ENCODE results near the gene SMURF1.

The SMURF1 gene

GRCh38 chr7:99098286-99098823 lies 45.6 kb downstream of the SMURF1 start:
- no peak for DNase-seq (ENCODE audit: low spot score)

DNA sequence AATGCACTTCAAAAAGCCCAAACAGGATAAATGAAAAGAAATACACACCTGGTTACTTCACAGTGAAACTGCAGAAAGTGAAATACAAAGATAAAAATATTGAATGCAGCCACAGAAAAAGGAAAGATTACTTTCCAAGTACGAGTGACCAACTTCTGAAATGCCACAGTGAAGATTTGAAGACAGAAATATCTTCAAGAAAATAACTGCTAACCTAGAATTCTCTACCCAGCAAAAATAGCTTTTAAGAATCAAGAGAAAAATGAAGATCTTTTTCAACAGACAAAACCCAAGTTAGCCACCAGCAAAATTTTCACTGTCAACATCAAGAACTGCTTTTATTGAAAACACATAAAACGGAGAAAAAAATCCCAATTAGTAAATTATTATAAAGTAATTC lies 46.2 kb downstream of the SMURF1 start:
- DNase-seq (ENCODE audit: low spot score), result no peak

- peak; percentile 15 for DNase-seq (ENCODE audit: low spot score)
These were observed 47.6 kb downstream of the SMURF1 start for GRCh38 chr7:99096124-99096887.

DNA sequence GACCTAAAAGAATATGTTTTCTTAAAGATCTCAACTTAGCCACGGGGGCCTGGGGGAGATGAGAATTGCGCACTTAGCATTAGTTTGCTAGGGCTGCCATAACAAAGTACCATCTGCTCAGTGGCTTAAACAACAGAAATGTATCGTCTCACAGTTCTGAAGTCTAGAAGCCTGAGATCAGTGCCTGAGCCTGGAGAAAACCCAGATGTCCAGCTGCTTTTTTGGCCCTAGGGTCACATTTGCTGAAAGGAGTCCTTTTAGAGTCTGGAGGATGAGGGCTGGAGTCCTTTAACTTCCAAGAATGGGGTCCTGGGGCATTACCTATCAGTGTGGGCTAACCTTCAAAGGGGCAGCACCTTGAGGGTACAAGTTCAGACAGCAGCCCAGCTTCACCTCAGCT lies 48.2 kb downstream of the SMURF1 start:
- DNase-seq (ENCODE audit: low spot score), result peak; percentile 25

- DNase-seq (ENCODE audit: low spot score), result no peak
These were observed 49.5 kb downstream of the SMURF1 start for GRCh38 chr7:99094401-99094800.

GRCh38 chr7:99092064-99092720 lies 51.7 kb downstream of the SMURF1 start:
- DNase-seq (ENCODE audit: low spot score), result no peak

GRCh38 chr7:99090771-99091542 lies 53.0 kb downstream of the SMURF1 start:
- no peak for DNase-seq (ENCODE audit: low spot score)

- no peak for DNase-seq (ENCODE audit: low spot score)
These were observed 53.8 kb downstream of the SMURF1 start for GRCh38 chr7:99089914-99090629.

GRCh38 chr7:99086944-99087343 lies 57.0 kb downstream of the SMURF1 start:
- no peak for DNase-seq (ENCODE audit: low spot score)

GRCh38 chr7:99086532-99086931 lies 57.4 kb downstream of the SMURF1 start:
- DNase-seq (ENCODE audit: low spot score), result no peak

GRCh38 chr7:99083733-99084132 lies 60.2 kb downstream of the SMURF1 start:
- DNase-seq (ENCODE audit: low spot score), result no peak

GRCh38 chr7:99083068-99083651 lies 60.7 kb downstream of the SMURF1 start:
- no peak for DNase-seq (ENCODE audit: low spot score)

GRCh38 chr7:99080679-99081078 lies 63.2 kb downstream of the SMURF1 start:
- DNase-seq (ENCODE audit: low spot score), result no peak

DNA sequence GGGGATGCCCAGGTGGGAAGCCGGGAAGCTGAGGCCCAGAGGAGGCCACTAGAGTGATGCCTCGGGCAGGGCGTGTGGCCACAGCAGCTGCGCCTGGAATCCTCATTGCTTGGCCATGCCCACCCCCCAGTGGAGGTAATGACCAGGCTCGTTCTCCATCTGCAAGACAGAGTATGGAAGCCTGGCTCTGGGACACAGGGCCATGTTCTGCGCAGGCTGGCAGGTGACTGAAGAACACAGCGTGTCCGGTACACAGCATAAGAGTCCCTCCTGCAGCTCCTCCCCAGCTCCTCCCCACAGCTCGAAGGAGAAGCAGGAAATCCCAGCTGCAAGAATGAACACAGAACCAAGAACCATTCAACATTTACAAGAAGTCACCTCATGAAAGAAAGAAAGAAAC lies 64.8 kb downstream of the SMURF1 start:
- peak; percentile 12 for DNase-seq (ENCODE audit: low spot score)

DNA sequence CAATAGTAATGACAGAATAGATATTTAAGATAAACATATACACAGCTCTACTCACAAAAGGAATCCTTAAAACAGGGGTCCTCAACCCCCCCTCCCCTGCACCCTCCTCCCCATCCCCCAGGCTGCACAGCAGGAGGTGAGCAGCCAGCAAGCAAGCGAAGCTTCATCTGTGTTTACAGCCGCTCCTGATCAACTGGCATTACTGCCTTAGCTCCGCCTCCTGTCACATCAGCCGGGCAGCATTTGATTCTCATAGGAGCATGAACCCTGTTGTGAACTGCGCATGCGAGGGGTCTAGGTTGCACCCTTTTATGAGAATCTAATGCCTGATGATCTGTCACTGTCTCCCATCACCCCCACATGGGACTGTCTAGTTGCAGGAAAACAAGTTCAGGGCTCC lies 65.5 kb downstream of the SMURF1 start:
- DNase-seq (ENCODE audit: low spot score), result no peak

GRCh38 chr7:99076615-99077014 lies 67.3 kb downstream of the SMURF1 start:
- no peak for DNase-seq (ENCODE audit: low spot score)

DNA sequence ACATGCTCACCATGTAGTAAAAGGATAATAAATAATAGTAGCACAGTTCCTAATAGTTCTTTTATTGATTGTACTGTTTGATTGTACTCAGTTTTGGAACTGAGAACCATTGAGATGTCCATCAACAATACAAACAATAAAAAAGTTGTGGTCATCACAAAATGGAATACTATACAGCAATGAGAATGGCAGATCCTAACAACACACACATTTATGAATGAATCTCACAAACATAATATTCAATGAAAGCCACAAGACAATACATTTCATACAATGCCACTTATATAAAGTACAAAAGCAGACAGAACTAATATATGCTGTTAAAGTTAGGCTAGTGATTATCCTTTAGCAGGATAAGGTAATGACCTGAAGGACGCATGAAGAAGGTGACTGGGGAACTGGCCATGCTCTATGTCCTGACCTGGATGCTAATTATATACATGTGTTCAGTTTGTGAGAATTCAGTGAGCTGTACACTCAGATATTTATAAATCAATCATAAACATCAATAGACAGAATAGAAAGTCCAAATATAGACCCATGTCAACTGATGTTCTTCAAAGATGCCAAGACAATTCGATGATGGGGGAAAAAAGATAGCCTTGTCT lies 70.0 kb downstream of the SMURF1 start:
- DNase-seq (ENCODE audit: low spot score), result no peak

GRCh38 chr7:99072126-99072525 lies 71.8 kb downstream of the SMURF1 start:
- no peak for DNase-seq (ENCODE audit: low spot score)

DNA sequence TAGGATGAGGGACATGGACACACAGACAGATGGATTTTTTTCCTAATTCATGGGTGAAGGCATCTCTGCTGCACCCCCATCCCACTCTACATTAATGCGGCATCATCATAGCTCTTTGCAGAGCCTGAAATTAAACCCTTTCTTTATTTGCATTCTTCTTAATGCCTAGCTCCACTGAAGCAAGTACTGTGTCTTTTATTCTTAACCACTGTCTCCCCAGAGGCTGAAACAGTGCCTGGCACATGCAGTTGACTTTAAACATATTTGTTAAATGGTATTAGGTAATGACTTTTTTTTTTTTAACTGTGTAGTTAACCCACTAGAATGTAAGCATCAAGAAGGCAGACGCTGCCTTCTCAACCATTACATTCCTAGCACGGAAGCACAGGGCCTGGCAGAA lies 73.5 kb downstream of the SMURF1 start:
- no peak for DNase-seq (ENCODE audit: low spot score)

GRCh38 chr7:99061001-99061776 lies 82.7 kb downstream of the SMURF1 start:
- DNase-seq (ENCODE audit: low spot score), result peak; percentile 54
